HG02938 (cell line): ENCODE data around the gene G6PC3.
"Not testable (repeated sequence)": the region's sequence is repeated elsewhere in the genome, so short reads cannot be mapped to it uniquely, and the experiment has no call there.

ENCODE experiments used
- ATAC-seq: cut with Tn5 transposase; IDR thresholded peaks from one replicate; pipeline ENCODE4 v1.9.1; 2021; ENCODE audit warnings: mild to moderate bottlenecking, moderate library complexity; ENCODE audit not compliant: unreplicated experiment

Gene G6PC3

GRCh38 chr17:44105941-44106340 is 35.4 kb downstream of the G6PC3 start:
- ATAC-seq: no peak

- no peak for ATAC-seq
Measured at GRCh38 chr17:44106801-44107200, 36.3 kb downstream of the G6PC3 start.

- no peak for ATAC-seq
Measured at GRCh38 chr17:44108440-44109311, 38.1 kb downstream of the G6PC3 start.

GRCh38 chr17:44109312-44109630 is 38.7 kb downstream of the G6PC3 start:
- no peak for ATAC-seq

GRCh38 chr17:44110011-44110686 is 39.6 kb downstream of the G6PC3 start:
- ATAC-seq: no peak

- ATAC-seq: no peak
Measured at GRCh38 chr17:44110823-44111633, 40.5 kb downstream of the G6PC3 start.

GRCh38 chr17:44111777-44112176 is 41.2 kb downstream of the G6PC3 start:
- no peak for ATAC-seq

GRCh38 chr17:44112284-44113280 is 42.0 kb downstream of the G6PC3 start:
- no peak for ATAC-seq

- ATAC-seq: no peak
Measured at GRCh38 chr17:44113382-44113781, 42.8 kb downstream of the G6PC3 start.

- ATAC-seq: no peak
Measured at GRCh38 chr17:44113868-44114840, 43.6 kb downstream of the G6PC3 start.

- no peak for ATAC-seq
Measured at GRCh38 chr17:44115585-44116415, 45.3 kb downstream of the G6PC3 start.

GRCh38 chr17:44117351-44117750 is 46.8 kb downstream of the G6PC3 start:
- ATAC-seq: no peak

GRCh38 chr17:44118427-44119050 is 48.0 kb downstream of the G6PC3 start:
- no peak for ATAC-seq

- ATAC-seq: no peak
Measured at GRCh38 chr17:44119062-44119461, 48.5 kb downstream of the G6PC3 start.

GRCh38 chr17:44119798-44120197 is 49.3 kb downstream of the G6PC3 start:
- ATAC-seq: no peak

GRCh38 chr17:44120281-44120680 is 49.7 kb downstream of the G6PC3 start:
- not testable (repeated sequence) for ATAC-seq

- no peak for ATAC-seq
Measured at GRCh38 chr17:44120851-44121605, 50.5 kb downstream of the G6PC3 start.
